Measurements from ENCODE around the gene GPR39.

DNA sequence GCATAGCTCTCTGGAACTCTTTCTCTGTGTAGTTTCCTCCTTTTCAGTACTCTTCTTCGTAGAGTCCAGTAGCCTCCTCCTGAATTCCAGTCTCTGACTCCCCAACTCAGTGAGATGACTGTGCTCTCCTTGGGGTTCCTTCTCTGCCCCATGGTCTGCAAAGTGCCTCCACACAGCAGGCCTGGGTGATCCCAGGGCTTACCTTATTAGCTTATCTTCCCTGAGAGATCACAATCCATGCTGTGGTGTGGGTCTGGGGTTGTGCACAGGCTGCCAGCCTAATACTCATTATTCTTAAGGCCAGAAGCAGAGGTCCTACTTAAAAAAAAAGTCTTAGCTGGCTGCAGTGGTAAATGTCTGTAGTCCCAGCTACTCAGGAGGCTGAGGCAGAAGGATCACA, 4.6 kb upstream of the GPR39 start:
- TF ChIP-seq, protein P1, sequence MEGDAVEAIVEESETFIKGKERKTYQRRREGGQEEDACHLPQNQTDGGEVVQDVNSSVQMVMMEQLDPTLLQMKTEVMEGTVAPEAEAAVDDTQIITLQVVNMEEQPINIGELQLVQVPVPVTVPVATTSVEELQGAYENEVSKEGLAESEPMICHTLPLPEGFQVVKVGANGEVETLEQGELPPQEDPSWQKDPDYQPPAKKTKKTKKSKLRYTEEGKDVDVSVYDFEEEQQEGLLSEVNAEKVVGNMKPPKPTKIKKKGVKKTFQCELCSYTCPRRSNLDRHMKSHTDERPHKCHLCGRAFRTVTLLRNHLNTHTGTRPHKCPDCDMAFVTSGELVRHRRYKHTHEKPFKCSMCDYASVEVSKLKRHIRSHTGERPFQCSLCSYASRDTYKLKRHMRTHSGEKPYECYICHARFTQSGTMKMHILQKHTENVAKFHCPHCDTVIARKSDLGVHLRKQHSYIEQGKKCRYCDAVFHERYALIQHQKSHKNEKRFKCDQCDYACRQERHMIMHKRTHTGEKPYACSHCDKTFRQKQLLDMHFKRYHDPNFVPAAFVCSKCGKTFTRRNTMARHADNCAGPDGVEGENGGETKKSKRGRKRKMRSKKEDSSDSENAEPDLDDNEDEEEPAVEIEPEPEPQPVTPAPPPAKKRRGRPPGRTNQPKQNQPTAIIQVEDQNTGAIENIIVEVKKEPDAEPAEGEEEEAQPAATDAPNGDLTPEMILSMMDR (IDR thresholded peaks at IDR 0.05), result no peak
- TF ChIP-seq POLR2A (IDR thresholded peaks at IDR 0.05), result no peak

Measured in adrenal gland (tissue), 5 donors.